ENCODE measurements around the gene RFX3. TPM values are rescaled to one million over a fixed set of nuclear protein-coding genes. Genes with fewer than 3 reads are reported as not detected.
A peak's percentile ranks its signal among the peaks of the same experiment; 100 is the strongest.

Gene RFX3
- total RNA-seq, 1 experiment from 2014 or later: 1.4 TPM

- DNase-seq (ENCODE audit: low read depth): no peak
Measured at GRCh38 chr9:3285365-3286161, 240.2 kb downstream of the RFX3 start.

GRCh38 chr9:3282365-3282764 lies 243.4 kb downstream of the RFX3 start:
- no peak for DNase-seq (ENCODE audit: low read depth)

DNA sequence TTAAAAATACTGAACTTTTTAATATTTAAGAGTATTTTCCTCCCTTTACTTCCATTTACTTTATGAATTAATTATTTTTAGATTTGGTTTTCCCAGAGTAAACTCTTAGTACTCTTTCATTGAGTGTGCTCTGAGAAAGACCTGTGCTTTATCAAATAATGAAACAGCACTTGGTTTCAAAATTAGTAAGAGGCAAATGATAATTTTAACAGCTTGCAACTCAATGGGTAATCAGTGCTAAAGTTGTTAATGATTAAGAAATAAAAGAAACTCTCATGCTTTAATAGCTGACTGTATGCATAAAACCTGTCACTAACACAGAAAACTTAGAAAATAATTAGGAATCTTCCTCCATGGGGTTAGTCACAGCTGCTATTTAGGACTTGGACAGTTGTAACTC lies 244.4 kb downstream of the RFX3 start:
- no peak for DNase-seq (ENCODE audit: low read depth)

DNA sequence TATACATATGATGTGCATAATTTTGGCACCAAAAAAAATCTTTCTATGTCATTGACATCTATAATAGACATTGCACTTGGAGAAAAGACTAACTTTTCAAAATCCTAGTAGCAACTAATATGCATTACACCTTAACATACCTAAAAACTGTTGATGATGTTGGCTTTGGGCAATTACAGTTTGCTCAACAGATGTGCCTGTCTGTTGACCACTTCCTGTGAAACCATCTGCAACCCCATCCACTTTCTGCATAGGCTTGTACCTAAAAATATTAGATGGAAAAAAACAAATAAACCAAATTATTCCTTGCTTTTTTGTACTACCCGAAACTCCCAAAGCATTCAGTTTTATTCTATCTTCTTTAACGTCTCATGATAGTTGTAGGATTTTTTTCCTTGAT lies 248.6 kb downstream of the RFX3 start:
- DNase-seq (ENCODE audit: low read depth): no peak

DNA sequence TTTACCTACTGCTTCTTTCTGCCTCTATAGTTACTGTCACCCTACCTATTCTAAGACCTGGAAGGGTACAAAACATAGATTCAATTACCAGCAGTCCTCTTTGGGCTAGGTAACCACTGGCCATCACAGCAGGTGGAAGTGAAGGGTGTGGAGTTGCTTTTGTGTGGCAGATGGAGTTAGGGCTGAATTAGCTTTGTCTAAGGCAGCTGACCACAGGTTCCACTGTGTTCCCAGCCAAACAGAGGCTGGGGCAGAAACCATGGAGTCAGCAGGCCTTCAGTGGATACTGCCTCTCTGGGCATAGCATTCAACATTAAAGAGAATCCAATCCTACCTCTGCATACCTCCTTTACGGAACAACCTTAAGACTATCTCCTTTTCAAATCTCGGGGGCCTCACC lies 254.2 kb downstream of the RFX3 start:
- DNase-seq (ENCODE audit: low read depth): no peak

DNA sequence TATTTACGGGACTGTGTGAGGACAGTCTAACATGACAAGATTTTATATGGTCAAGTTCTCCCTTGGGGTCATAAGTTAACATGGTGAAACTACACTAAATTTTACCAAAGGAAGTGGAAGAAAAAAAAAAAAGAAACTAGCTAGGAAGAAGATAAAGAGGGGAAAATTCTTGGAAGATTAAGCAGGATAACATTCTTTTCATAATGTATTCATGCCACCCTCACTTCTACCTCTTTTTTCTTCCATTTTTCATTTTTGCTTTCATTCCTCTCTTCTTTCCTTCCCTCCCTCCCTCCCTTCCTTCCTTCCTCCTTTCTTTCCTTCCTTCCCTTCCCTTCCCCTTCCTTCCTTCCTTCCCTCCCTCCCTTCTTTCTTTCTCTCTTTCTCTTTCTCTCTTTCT lies 254.6 kb downstream of the RFX3 start:
- DNase-seq (ENCODE audit: low read depth): no peak

DNA sequence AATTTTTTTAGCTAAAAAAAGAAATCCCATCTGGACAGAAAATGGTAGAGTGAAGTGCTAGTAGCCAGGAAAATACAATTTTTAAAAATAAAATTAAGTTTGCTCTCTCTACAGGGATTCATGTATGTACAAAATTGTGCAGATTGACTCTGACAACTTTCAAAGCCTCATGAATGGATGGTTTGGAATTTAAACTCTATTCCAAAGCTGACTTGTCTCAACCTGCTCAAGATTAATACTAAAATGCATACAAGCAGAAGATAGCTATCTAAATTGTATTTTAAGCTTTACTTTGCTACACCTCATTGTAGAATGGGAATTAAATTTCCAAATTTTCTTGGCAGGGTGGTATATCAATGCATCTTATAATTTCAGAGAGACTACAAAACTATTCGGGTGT lies 257.6 kb downstream of the RFX3 start:
- no peak for DNase-seq (ENCODE audit: low read depth)

- no peak for DNase-seq (ENCODE audit: low read depth)
Measured at GRCh38 chr9:3263698-3264097, 262.1 kb downstream of the RFX3 start.

GRCh38 chr9:3262826-3263529 lies 262.8 kb downstream of the RFX3 start:
- DNase-seq (ENCODE audit: low read depth): no peak

- no peak for DNase-seq (ENCODE audit: low read depth)
Measured at GRCh38 chr9:3261484-3261883, 264.3 kb downstream of the RFX3 start.

DNA sequence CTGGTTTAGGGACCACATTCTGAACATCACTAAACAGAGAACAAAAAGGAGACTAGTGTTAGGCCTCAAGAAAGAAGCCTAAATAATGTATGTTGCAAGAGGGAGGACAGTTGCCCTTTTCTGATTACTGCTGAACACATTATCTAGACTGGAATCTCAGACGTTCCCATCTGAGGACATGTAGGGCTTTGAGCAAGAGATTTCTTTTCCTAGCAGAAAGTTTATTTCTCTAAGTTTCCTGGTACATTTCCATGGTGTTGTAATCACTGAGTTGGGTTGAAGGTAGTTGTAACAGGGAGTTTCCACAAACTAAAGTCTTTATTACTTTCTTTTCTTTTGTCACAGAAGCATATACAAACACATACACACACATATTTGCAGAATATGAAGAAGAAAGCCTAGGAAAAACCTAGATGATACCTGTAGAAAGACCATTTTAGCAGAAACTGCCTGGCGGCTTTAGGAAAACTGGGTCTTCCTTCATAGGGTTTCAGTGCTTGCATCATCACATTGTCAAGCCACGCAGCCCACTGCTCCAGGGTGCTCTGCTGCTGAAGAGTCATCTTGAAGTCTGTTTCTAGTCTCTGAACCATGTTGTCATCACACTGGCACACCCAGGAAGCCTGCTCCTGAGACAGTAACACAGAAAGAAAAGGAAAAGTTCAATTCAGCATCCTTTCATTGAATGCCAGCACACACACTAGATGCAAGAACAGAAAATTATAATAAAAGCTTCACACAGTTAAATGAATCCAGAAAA lies 269.1 kb downstream of the RFX3 start:
- no peak for DNase-seq (ENCODE audit: low read depth)

GRCh38 chr9:3251309-3251708 lies 274.5 kb downstream of the RFX3 start:
- DNase-seq (ENCODE audit: low read depth): no peak

- DNase-seq (ENCODE audit: low read depth): no peak
Measured at GRCh38 chr9:3250741-3251140, 275.1 kb downstream of the RFX3 start.

DNA sequence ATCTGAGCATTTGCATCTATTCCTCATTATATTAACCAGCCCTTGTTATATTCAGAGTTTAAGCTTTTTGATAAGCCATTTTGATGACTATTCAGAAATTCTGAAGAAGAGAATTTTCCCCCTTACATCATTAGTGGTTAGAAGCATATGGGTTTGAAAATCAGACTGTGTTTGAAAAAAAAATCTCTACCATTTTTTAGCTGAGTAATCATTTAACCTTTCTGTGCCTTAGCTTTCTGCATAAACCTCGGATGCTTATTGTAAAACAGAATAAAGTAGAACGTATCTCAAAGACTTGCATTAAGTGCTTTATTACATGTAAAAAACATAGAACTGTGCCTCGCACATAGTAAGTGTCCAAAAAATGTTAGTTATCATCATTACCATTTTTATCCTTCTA lies 278.6 kb downstream of the RFX3 start:
- no peak for DNase-seq (ENCODE audit: low read depth)

DNA sequence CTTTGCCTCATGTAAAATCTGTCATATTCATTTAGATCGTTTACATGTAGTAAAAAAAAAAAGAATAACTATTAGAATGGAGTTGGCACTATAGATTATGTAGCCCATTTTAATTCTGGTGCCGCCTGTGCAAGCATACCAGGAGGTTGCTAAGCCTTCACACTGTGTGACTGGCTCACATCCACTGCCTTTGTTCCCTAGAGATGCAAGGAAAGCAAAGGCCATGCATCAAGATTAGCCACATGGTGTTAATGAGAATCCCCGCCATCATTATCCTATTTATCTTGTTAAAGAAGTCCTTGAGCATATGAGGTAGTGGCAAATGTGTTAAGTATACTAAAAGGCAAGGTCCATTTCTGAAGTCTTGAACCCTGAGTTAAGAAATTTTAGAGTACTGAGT lies 279.6 kb downstream of the RFX3 start:
- DNase-seq (ENCODE audit: low read depth): no peak

DNA sequence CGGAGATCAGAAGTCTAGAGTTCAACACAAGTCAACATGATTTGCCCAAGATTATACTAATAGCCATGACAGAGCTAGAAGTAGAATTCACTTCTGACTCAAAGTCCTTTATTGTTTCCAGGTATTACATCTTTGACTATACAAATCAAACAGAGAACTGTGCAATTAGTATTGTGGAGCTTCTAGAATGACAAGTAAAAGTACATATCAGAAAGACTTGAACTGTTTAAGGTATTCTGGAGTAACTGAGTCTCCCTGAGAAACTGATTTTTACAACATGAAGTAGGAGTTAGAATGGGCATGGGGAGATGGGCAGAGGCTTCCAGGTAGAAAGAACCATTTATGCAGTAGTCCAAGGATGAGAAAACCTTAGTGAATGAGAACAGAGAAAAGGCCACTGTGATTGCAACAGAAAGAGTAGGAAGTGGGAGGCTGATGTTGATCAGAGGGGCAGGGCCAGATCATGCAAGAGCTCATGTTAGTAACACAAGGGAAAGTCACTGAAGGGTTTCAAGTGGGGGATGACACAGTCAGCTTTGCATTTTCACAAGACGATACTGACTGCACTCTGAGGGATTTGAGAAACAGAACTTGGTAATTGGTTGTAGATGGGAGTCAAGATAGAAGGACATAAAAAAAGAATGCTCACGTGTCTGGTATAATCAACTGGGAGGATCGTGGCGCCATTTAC lies 280.7 kb downstream of the RFX3 start:
- no peak for DNase-seq (ENCODE audit: low read depth)

DNA sequence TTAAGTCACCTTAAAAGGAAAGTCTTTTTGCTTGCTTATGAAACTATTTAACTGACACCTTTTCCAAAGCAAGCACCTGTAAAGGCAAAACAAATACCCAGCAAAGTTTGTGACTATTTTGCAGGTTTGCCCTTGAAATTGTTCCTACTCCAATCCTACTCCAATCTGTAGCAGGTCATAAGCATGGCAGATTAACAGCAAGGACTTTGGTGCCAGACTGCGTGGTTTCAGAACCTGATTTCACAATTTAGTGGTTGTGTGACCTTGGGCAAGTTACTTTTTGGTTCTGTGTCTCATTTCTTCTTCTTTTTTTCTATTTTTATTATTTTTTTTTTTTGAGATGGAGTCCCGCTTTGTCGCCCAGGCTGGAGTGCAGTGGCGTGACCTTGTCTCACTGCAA lies 282.1 kb downstream of the RFX3 start:
- no peak for DNase-seq (ENCODE audit: low read depth)

GRCh38 chr9:3241290-3241689 lies 284.5 kb downstream of the RFX3 start:
- no peak for DNase-seq (ENCODE audit: low read depth)

DNA sequence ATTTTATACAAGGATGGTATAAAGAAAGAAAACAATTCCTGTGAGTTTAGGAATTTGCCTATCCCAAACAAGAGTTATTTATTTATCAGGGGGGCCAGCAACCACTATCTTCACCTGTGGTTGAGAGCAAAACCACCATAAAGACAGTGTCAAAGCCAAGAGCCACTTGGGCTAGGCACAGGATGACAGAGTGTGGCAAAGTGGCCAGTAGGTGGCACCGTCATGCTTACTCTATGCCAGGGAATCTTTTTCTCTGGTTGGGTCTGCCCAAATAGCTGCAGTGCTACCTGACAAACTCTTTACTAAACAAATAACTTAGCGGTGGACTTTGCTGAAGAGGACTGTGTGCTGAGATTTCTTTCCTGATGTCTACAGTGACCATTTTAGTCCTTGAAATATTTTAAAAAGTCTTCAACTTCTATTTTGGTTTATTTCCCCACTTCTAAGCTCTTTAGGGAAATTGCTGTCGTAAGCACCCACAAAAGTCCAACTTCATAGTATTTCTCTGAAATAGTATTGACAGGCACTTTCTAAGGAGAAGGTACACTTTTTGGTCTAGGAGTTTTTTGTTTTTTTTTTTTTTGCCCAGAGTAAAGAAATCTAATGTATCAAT lies 285.0 kb downstream of the RFX3 start:
- peak; percentile 61 for DNase-seq (ENCODE audit: low read depth)

GRCh38 chr9:3239240-3239639 lies 286.6 kb downstream of the RFX3 start:
- DNase-seq (ENCODE audit: low read depth): no peak

- DNase-seq (ENCODE audit: low read depth): no peak
Measured at GRCh38 chr9:3238236-3238635, 287.6 kb downstream of the RFX3 start.
